Esophagus muscularis mucosa (tissue), 3 donors: ENCODE data around the gene CD2AP.

Experiments
- POLR2A ChIP-seq: fragments of 450-650 bp; IDR thresholded peaks from one replicate; pipeline ENCODE4 v1.6.1; 2017; ENCODE audit warnings: antibody characterized with exemption, moderate library complexity, mild to moderate bottlenecking, low read depth
- POLR2AphosphoS5 ChIP-seq, 2 donors: sonication (generic); formaldehyde crosslinking; IDR thresholded peaks; one replicate each; pipeline ENCODE4 v1.6.1; 2017; ENCODE audit warnings: antibody characterized with exemption in 2 of 2
- TF ChIP-seq, protein P1 (sequence below), 3 experiments: fragments of 200-600 bp in 2 of 3; fragments of 450-650 bp in 1 of 3; sonication (generic) in 2 of 3; IDR thresholded peaks; one replicate each; pipeline ENCODE4 v1.5.1; 2017 to 2019; ENCODE audit warnings: antibody characterized with exemption in 3 of 3, mild to moderate bottlenecking in 2 of 3, moderate library complexity in 1 of 3

DNA sequence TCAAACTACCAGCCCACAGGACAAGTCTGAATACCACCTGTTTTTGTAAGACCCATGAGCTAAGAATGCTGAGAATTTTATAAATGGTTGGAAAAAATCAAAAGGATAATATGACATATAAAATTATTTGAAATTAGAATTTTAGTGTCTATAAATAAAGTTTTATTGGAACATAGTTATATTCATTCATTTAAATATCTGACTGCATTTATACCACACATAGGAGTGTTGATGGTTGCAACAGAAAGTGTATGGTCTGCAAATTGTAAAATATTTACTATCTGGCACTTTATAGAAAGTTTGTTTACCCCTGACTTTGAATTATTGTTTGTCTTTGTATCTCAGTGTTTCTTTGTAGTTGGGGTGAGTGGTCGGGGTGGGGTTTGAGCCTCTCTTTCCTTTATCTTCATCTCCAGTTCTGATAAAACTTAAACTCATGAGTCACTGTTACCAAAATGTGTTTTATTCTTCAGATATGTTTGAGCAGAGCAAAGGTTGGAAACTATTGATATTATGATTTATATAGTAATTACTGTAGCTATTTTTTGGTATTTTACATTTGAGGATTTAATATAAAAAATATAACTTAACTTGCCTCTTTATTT, 55.5 kb downstream of the CD2AP start:
- TF ChIP-seq POLR2A, result no peak
- no peak for TF ChIP-seq POLR2AphosphoS5 (IDR thresholded peaks at IDR 0.05)
- TF ChIP-seq, protein P1, sequence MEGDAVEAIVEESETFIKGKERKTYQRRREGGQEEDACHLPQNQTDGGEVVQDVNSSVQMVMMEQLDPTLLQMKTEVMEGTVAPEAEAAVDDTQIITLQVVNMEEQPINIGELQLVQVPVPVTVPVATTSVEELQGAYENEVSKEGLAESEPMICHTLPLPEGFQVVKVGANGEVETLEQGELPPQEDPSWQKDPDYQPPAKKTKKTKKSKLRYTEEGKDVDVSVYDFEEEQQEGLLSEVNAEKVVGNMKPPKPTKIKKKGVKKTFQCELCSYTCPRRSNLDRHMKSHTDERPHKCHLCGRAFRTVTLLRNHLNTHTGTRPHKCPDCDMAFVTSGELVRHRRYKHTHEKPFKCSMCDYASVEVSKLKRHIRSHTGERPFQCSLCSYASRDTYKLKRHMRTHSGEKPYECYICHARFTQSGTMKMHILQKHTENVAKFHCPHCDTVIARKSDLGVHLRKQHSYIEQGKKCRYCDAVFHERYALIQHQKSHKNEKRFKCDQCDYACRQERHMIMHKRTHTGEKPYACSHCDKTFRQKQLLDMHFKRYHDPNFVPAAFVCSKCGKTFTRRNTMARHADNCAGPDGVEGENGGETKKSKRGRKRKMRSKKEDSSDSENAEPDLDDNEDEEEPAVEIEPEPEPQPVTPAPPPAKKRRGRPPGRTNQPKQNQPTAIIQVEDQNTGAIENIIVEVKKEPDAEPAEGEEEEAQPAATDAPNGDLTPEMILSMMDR (IDR thresholded peaks at IDR 0.05), result no peak
